ENCODE data around the gene DNAJC3.
"Not testable (repeated sequence)": the region's sequence is repeated elsewhere in the genome, so short reads cannot be mapped to it uniquely, and the experiment has no call there.

The DNAJC3 gene

GRCh38 chr13:95722241-95722640 is 45.3 kb downstream of the DNAJC3 start:
- Histone ChIP-seq H3K36me3 (peaks cover 13% of the 10 kb centered on the region), H3K27me3 (no peaks in the 10 kb centered on the region), H3K4me3 (ENCODE audit: low read depth in 1 of 2, low read length in 1 of 2) (no peak overlapping the region), H3K27ac (peak overlapping the region; percentile 26), H3K4me1 (ENCODE audit: control insufficient read depth in 1 of 2, insufficient read depth in 1 of 2, low read depth in 1 of 2, low read length in 1 of 2) (peaks cover 6 to 11% of the 10 kb centered on the region in 2 experiments), H3K9me3 (no peaks in the 10 kb centered on the region)
- no peak for TF ChIP-seq CTCF (IDR thresholded peaks at IDR 0.05)

GRCh38 chr13:95723438-95723837 is 46.5 kb downstream of the DNAJC3 start:
- no peaks in the 10 kb centered on the region for H3K9me3 ChIP-seq
- H3K36me3 ChIP-seq: peaks cover 16% of the 10 kb centered on the region
- no peak overlapping the region for H3K4me3 ChIP-seq (ENCODE audit: low read depth in 1 of 2, low read length in 1 of 2)
- H3K4me1 ChIP-seq (ENCODE audit: control insufficient read depth in 1 of 2, insufficient read depth in 1 of 2, low read depth in 1 of 2, low read length in 1 of 2): peaks cover 6 to 8% of the 10 kb centered on the region in 2 experiments
- TF ChIP-seq CTCF (IDR thresholded peaks at IDR 0.05): no peak
- no peaks in the 10 kb centered on the region for H3K27me3 ChIP-seq
- peak overlapping the region; percentile 77 for H3K27ac ChIP-seq

- no peak for TF ChIP-seq CTCF (IDR thresholded peaks at IDR 0.05)
- Histone ChIP-seq H3K4me1 (ENCODE audit: control insufficient read depth in 1 of 2, insufficient read depth in 1 of 2, low read depth in 1 of 2, low read length in 1 of 2) (peaks cover 6 to 8% of the 10 kb centered on the region in 2 experiments), H3K27me3 (no peaks in the 10 kb centered on the region), H3K27ac (peak overlapping the region; percentile 77), H3K9me3 (no peaks in the 10 kb centered on the region), H3K36me3 (peaks cover 16% of the 10 kb centered on the region), H3K4me3 (ENCODE audit: low read depth in 1 of 2, low read length in 1 of 2) (no peak overlapping the region)
These were observed 47.3 kb downstream of the DNAJC3 start for GRCh38 chr13:95724252-95724651.

GRCh38 chr13:95726876-95727275 is 49.9 kb downstream of the DNAJC3 start:
- Histone ChIP-seq H3K4me1 (ENCODE audit: control insufficient read depth in 1 of 2, insufficient read depth in 1 of 2, low read depth in 1 of 2, low read length in 1 of 2) (peaks cover 6 to 8% of the 10 kb centered on the region in 2 experiments), H3K36me3 (peaks cover 16% of the 10 kb centered on the region), H3K27me3 (no peaks in the 10 kb centered on the region), H3K9me3 (no peaks in the 10 kb centered on the region), H3K27ac (no peak overlapping the region), H3K4me3 (ENCODE audit: low read depth in 1 of 2, low read length in 1 of 2) (no peak overlapping the region)
- no peak for TF ChIP-seq CTCF (IDR thresholded peaks at IDR 0.05)

- Histone ChIP-seq H3K27ac (no peak overlapping the region), H3K27me3 (no peaks in the 10 kb centered on the region), H3K9me3 (no peaks in the 10 kb centered on the region), H3K4me3 (ENCODE audit: low read depth in 1 of 2, low read length in 1 of 2) (no peak overlapping the region), H3K36me3 (peaks cover 16% of the 10 kb centered on the region), H3K4me1 (ENCODE audit: control insufficient read depth in 1 of 2, insufficient read depth in 1 of 2, low read depth in 1 of 2, low read length in 1 of 2) (no peaks in the 10 kb centered on the region)
- TF ChIP-seq CTCF (IDR thresholded peaks at IDR 0.05): no peak
These were observed 52.0 kb downstream of the DNAJC3 start for GRCh38 chr13:95728957-95729356.

- no peak overlapping the region for H3K27ac ChIP-seq
- no peaks in the 10 kb centered on the region for H3K27me3 ChIP-seq
- H3K4me3 ChIP-seq (ENCODE audit: low read depth in 1 of 2, low read length in 1 of 2): no peak overlapping the region
- no peak for TF ChIP-seq CTCF (IDR thresholded peaks at IDR 0.05)
- H3K9me3 ChIP-seq: no peaks in the 10 kb centered on the region
- H3K36me3 ChIP-seq: no peaks in the 10 kb centered on the region
- no peaks in the 10 kb centered on the region for H3K4me1 ChIP-seq (ENCODE audit: control insufficient read depth in 1 of 2, insufficient read depth in 1 of 2, low read depth in 1 of 2, low read length in 1 of 2)
These were observed 57.2 kb downstream of the DNAJC3 start for GRCh38 chr13:95734124-95734523.

GRCh38 chr13:95740071-95740978 is 63.4 kb downstream of the DNAJC3 start:
- H3K36me3 ChIP-seq; H3K9me3 ChIP-seq; H3K27me3 ChIP-seq; H3K4me3 ChIP-seq (ENCODE audit: low read depth in 1 of 2, low read length in 1 of 2); H3K27ac ChIP-seq: not testable (repeated sequence)
- peaks cover 17 to 19% of the 10 kb centered on the region in 2 experiments for H3K4me1 ChIP-seq (ENCODE audit: control insufficient read depth in 1 of 2, insufficient read depth in 1 of 2, low read depth in 1 of 2, low read length in 1 of 2)
